ENCODE results near the gene EPHB3.
A peak's percentile ranks its signal among the peaks of the same experiment; 100 is the strongest.

The EPHB3 gene

GRCh38 chr3:184600685-184601377 lies 39.2 kb downstream of the EPHB3 start:
- H3K4me1 ChIP-seq (ENCODE audit: control insufficient read depth, insufficient read depth, low read depth, low read length), result peaks cover 25% of the 10 kb centered on the region
- no peak overlapping the region for H4K8ac ChIP-seq (ENCODE audit: low read length)
- H2AK5ac ChIP-seq (ENCODE audit: low read length, severe bottlenecking), result no peak overlapping the region
- H4K91ac ChIP-seq (ENCODE audit: low read length), result no peak overlapping the region
- 80% methylated on average over 8 of the region's 10 CpGs for WGBS
- no peak overlapping the region for H2BK15ac ChIP-seq (ENCODE audit: low read depth, poor library complexity, severe bottlenecking)
- H3K27me3 ChIP-seq (ENCODE audit: control insufficient read depth in 1 of 2, insufficient read depth in 1 of 2, low read length in 2 of 2), result peaks cover 55 to 60% of the 10 kb centered on the region in 2 experiments
- no peak for DNase-seq
- H3K27ac ChIP-seq (ENCODE audit: low read length, poor library complexity, severe bottlenecking), result no peak overlapping the region
- no peak overlapping the region for H2BK5ac ChIP-seq (ENCODE audit: low read depth, low read length, poor library complexity, severe bottlenecking)
- no peak overlapping the region for H3K4me3 ChIP-seq (ENCODE audit: insufficient read depth in 1 of 2, low read depth in 1 of 2, low read length in 2 of 2)
- no peaks in the 10 kb centered on the region for H3K36me3 ChIP-seq (ENCODE audit: control insufficient read depth in 1 of 2, insufficient read depth in 2 of 2, low read depth in 1 of 2, low read length in 2 of 2)
- no peak overlapping the region for H2AFZ ChIP-seq (ENCODE audit: low read depth, low read length)
- H3K4ac ChIP-seq (ENCODE audit: low read depth in 1 of 2, low read length in 2 of 2), result no peak overlapping the region
- H3K79me1 ChIP-seq (replicated peaks; ENCODE audit: low read length, poor library complexity, severe bottlenecking), result no peaks in the 10 kb centered on the region
- H2BK12ac ChIP-seq (ENCODE audit: low read length in 2 of 2), result no peak overlapping the region
- no peak overlapping the region for H3K14ac ChIP-seq (ENCODE audit: low read length in 2 of 2)
- H3K18ac ChIP-seq (ENCODE audit: low read depth in 1 of 2, low read length in 2 of 2), result no peak overlapping the region
- H3K4me2 ChIP-seq (ENCODE audit: low read length, poor library complexity, severe bottlenecking), result no peak overlapping the region
- H2BK120ac ChIP-seq (ENCODE audit: low read depth, low read length), result no peak overlapping the region
- no peak overlapping the region for H3K9ac ChIP-seq (ENCODE audit: low read length)
- H3K23ac ChIP-seq (ENCODE audit: low read length in 2 of 2), result no peak overlapping the region
- H3K9me3 ChIP-seq (ENCODE audit: control insufficient read depth, low read length), result no peaks in the 10 kb centered on the region

DNA sequence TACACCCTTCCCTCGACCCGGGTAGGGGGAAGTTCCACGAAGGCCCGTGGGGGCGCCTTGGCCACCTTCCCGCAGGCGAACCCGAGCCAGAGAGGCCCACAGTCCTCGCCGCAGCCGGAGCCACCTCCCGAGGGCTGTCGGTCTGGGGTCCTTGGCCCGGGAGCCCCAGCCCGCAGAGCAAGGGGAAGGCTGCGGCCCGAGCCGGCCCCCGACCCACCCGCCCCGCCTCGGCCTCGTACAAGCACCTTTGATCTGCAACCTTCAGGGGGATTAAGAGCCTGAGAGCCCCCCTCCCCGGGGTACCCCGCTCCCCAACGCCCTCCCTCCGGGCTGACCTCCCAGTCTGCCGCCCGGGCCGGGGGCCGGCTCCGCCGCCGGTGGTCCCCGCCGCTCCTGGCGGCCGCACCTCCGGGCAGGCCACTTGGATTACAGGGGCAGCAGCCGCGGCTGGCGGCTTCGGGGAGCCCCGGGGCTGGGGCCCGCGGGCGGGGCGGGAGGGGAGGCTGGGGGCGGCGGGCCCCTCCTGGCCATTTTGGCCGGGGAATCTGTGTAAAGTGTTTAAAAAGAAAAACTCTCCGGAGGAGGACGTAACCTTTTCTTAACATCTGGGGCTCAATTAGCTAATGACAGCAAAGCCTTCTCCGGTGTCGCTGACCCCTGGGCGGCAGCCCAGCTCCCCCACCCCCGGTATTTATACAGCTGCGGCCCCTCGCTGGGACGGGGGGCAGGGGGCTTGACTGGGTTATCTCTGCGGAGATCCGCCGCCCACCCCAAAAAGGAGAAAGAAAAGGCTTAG lies 40.2 kb downstream of the EPHB3 start:
- Histone ChIP-seq H3K4ac (ENCODE audit: low read depth in 1 of 2, low read length in 2 of 2) (no peak overlapping the region), H4K91ac (ENCODE audit: low read length) (no peak overlapping the region), H2BK12ac (ENCODE audit: low read length in 2 of 2) (peak overlapping the region in 1 of 2 experiments; percentile 18), H3K27me3 (ENCODE audit: control insufficient read depth in 1 of 2, insufficient read depth in 1 of 2, low read length in 2 of 2) (peaks cover 59 to 64% of the 10 kb centered on the region in 2 experiments), H2BK120ac (ENCODE audit: low read depth, low read length) (no peak overlapping the region), H2AFZ (ENCODE audit: low read depth, low read length) (no peak overlapping the region), H2BK5ac (ENCODE audit: low read depth, low read length, poor library complexity, severe bottlenecking) (no peak overlapping the region), H2BK15ac (ENCODE audit: low read depth, poor library complexity, severe bottlenecking) (no peak overlapping the region), H3K36me3 (ENCODE audit: control insufficient read depth in 1 of 2, insufficient read depth in 2 of 2, low read depth in 1 of 2, low read length in 2 of 2) (no peaks in the 10 kb centered on the region), H3K23ac (ENCODE audit: low read length in 2 of 2) (no peak overlapping the region), H3K4me3 (ENCODE audit: insufficient read depth in 1 of 2, low read depth in 1 of 2, low read length in 2 of 2) (no peak overlapping the region), H3K4me2 (ENCODE audit: low read length, poor library complexity, severe bottlenecking) (peak overlapping the region; percentile 47), H4K8ac (ENCODE audit: low read length) (no peak overlapping the region), H3K14ac (ENCODE audit: low read length in 2 of 2) (no peak overlapping the region), H3K4me1 (ENCODE audit: control insufficient read depth, insufficient read depth, low read depth, low read length) (peaks cover 23% of the 10 kb centered on the region), H3K27ac (ENCODE audit: low read length, poor library complexity, severe bottlenecking) (no peak overlapping the region), H3K79me1 (replicated peaks; ENCODE audit: low read length, poor library complexity, severe bottlenecking) (no peaks in the 10 kb centered on the region), H3K9me3 (ENCODE audit: control insufficient read depth, low read length) (no peaks in the 10 kb centered on the region), H3K18ac (ENCODE audit: low read depth in 1 of 2, low read length in 2 of 2) (no peak overlapping the region), H3K9ac (ENCODE audit: low read length) (no peak overlapping the region), H2AK5ac (ENCODE audit: low read length, severe bottlenecking) (no peak overlapping the region)
- WGBS, result 6% methylated on average over 39 of the region's 63 CpGs
- no peak for DNase-seq

DNA sequence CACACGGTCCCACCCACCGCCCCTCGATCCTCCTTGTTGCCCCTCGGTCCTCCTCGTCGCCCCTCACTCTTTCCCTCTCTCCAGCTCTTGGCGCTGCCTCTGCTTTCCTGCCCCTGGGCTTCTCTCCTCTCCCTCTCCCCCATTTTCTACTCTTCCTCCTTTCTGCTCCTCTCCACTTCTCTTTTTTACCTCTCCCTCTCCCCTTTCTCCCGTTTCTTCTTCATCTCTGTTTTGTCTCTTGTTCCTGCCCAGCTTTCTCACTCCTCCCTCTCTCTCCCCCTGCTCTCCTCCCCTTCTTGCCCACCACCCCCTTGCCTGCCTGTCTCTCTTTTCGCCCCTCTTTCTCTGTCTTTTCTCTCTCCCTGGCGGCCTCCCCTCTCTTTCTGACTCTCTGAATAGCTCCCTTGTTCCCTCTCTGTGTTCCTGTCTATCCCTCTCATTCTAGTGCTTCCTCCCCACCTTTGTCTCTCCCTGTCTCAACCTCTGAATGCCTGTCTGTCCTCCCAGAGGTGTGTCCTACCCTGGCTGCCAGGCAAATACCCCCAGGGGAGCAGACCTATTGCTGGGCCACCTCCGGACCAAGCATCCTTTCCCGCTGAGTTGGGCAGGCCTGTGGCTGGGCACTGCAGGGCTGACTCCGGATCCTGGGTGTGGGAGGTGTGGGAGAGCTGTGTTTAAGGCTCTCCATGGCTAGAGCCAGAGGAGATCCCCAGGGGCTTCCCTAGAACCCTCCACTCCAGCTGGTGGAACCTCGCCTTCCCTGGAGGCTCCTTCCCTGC lies 41.0 kb downstream of the EPHB3 start:
- peaks cover 23% of the 10 kb centered on the region for H3K4me1 ChIP-seq (ENCODE audit: control insufficient read depth, insufficient read depth, low read depth, low read length)
- peak overlapping the region; percentile 7 for H4K91ac ChIP-seq (ENCODE audit: low read length)
- H3K27ac ChIP-seq (ENCODE audit: low read length, poor library complexity, severe bottlenecking), result no peak overlapping the region
- H3K14ac ChIP-seq (ENCODE audit: low read length in 2 of 2), result no peak overlapping the region
- no peak overlapping the region for H3K4me3 ChIP-seq (ENCODE audit: insufficient read depth in 1 of 2, low read depth in 1 of 2, low read length in 2 of 2)
- no peaks in the 10 kb centered on the region for H3K79me1 ChIP-seq (replicated peaks; ENCODE audit: low read length, poor library complexity, severe bottlenecking)
- no peaks in the 10 kb centered on the region for H3K9me3 ChIP-seq (ENCODE audit: control insufficient read depth, low read length)
- no peak overlapping the region for H3K23ac ChIP-seq (ENCODE audit: low read length in 2 of 2)
- H3K36me3 ChIP-seq (ENCODE audit: control insufficient read depth in 1 of 2, insufficient read depth in 2 of 2, low read depth in 1 of 2, low read length in 2 of 2), result no peaks in the 10 kb centered on the region
- no peak overlapping the region for H2AFZ ChIP-seq (ENCODE audit: low read depth, low read length)
- H3K4me2 ChIP-seq (ENCODE audit: low read length, poor library complexity, severe bottlenecking), result peak overlapping the region; percentile 36
- H2BK120ac ChIP-seq (ENCODE audit: low read depth, low read length), result no peak overlapping the region
- H3K9ac ChIP-seq (ENCODE audit: low read length), result peak overlapping the region; percentile 1
- H2BK15ac ChIP-seq (ENCODE audit: low read depth, poor library complexity, severe bottlenecking), result peak overlapping the region; percentile 14
- H2BK5ac ChIP-seq (ENCODE audit: low read depth, low read length, poor library complexity, severe bottlenecking), result no peak overlapping the region
- WGBS, result 8% methylated on average over 12 of the region's 14 CpGs
- H2BK12ac ChIP-seq (ENCODE audit: low read length in 2 of 2), result peak overlapping the region in 1 of 2 experiments; percentile 18
- peak overlapping the region; percentile 29 for H4K8ac ChIP-seq (ENCODE audit: low read length)
- H3K18ac ChIP-seq (ENCODE audit: low read depth in 1 of 2, low read length in 2 of 2), result no peak overlapping the region
- H2AK5ac ChIP-seq (ENCODE audit: low read length, severe bottlenecking), result no peak overlapping the region
- peaks cover 62 to 70% of the 10 kb centered on the region in 2 experiments for H3K27me3 ChIP-seq (ENCODE audit: control insufficient read depth in 1 of 2, insufficient read depth in 1 of 2, low read length in 2 of 2)
- DNase-seq, result peak; percentile 34
- H3K4ac ChIP-seq (ENCODE audit: low read depth in 1 of 2, low read length in 2 of 2), result no peak overlapping the region
